Measurements from ENCODE around the gene SERPINA4.

GRCh38 chr14:94541234-94541975 lies 19.8 kb upstream of the SERPINA4 start:
- TF ChIP-seq CTCF (IDR thresholded peaks at IDR 0.05), result no peak
- TF ChIP-seq POLR2A (IDR thresholded peaks at IDR 0.05), result no peak
